Spinal cord (tissue), 4 donors: ENCODE data around the gene NSUN5. TPM values are rescaled to one million over a fixed set of nuclear protein-coding genes. Genes with fewer than 3 reads are reported as not detected.

ENCODE experiments used
- polyA plus RNA-seq, 2 donors: library from polyadenylated mRNA; unstranded; fragments of 120-200 nt; gene quantifications; one replicate each; pipeline ENCODE4 v1.2.1, GENCODE V29; 2013; ENCODE audit not compliant: insufficient read length in 2 of 2
- small RNA-seq: library from RNA; depleted of rRNA; stranded (forward); fragments of <200 nt; gene quantifications from one replicate; pipeline ENCODE3, GENCODE V24; 2014; ENCODE audit warnings: low replicate concordance
- total RNA-seq, 2 donors: library from RNA; depleted of rRNA in 1 of 2; stranded (reverse); fragments of 120-200 nt in 1 of 2; fragments of >200 nt in 1 of 2; gene quantifications; one replicate each; pipeline versions ENCODE4 v1.2.3 to v1.2.4, GENCODE V29; 2013 to 2014

The NSUN5 gene
- total and polyA plus RNA-seq, 4 donors: 13.2 to 33.6 (median 24.1) TPM

Small RNA genes within 50 kb of the gene (small RNA-seq; reads per million reads assigned to genes)
- gene RNU6-1080P: not detected

Other genes with a start within 250 kb of the NSUN5 start
- under 1 TPM; 0.06 to 0.10 TPM for gene SPDYE9, start 222.8 kb downstream of the NSUN5 start, total RNA-seq
- gene SPDYE9, start 222.8 kb downstream of the NSUN5 start, polyA plus RNA-seq: 1 to 10 TPM in 1 of 2 donors, under 1 TPM in 1; 0.36 to 1.6 TPM
- gene TRIM50, start 19.3 kb upstream of the NSUN5 start, total RNA-seq: under 1 TPM in 1 of 2 donors, not detected in 1; 0.22 TPM
- under 1 TPM; 0.16 to 0.92 TPM for gene TRIM50, start 19.3 kb upstream of the NSUN5 start, polyA plus RNA-seq
- gene FKBP6, start 19.3 kb upstream of the NSUN5 start, total RNA-seq: under 1 TPM in 1 of 2 donors, not detected in 1; 0.11 TPM
- gene FKBP6, start 19.3 kb upstream of the NSUN5 start, polyA plus RNA-seq: under 1 TPM; 0.17 to 0.39 TPM
- gene FZD9, start 125.0 kb upstream of the NSUN5 start, total RNA-seq: 1 to 10 TPM; 2.8 to 4.9 TPM
- gene FZD9, start 125.0 kb upstream of the NSUN5 start, polyA plus RNA-seq: 1 to 10 TPM; 5.4 to 5.8 TPM
- gene BAZ1B, start 213.5 kb upstream of the NSUN5 start, total RNA-seq: 10 to 100 TPM; 49.6 to 63.9 TPM
- gene BAZ1B, start 213.5 kb upstream of the NSUN5 start, polyA plus RNA-seq: 10 to 100 TPM; 42.8 to 50.6 TPM
- gene BCL7B, start 248.9 kb upstream of the NSUN5 start, total RNA-seq: 10 to 100 TPM in 1 of 2 donors, 1 to 10 TPM in 1; 8.2 to 11.3 TPM
- gene BCL7B, start 248.9 kb upstream of the NSUN5 start, polyA plus RNA-seq: 10 to 100 TPM; 41.5 to 42.5 TPM